Measurements from ENCODE around the gene MED7.

DNA sequence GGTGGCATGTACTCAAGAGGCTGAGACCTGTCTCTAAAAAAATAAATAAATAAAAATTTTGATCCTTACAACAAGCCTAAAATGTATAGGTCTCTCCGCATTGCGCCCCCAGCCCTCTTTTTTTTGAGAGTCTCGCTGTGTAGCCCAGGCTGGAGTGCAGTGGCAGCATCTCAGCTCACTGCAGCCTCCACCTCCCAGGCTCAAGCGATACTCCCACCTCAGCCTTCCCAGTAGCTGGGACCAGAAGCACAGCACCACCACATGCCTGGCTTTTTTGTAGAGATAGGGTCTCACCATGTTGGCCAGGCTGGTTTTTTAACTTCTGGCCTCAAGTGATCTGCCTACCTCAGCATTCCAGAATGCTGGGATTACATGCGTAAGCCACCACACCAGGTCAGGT is 25.6 kb upstream of the MED7 start:
- TF ChIP-seq, protein P1, sequence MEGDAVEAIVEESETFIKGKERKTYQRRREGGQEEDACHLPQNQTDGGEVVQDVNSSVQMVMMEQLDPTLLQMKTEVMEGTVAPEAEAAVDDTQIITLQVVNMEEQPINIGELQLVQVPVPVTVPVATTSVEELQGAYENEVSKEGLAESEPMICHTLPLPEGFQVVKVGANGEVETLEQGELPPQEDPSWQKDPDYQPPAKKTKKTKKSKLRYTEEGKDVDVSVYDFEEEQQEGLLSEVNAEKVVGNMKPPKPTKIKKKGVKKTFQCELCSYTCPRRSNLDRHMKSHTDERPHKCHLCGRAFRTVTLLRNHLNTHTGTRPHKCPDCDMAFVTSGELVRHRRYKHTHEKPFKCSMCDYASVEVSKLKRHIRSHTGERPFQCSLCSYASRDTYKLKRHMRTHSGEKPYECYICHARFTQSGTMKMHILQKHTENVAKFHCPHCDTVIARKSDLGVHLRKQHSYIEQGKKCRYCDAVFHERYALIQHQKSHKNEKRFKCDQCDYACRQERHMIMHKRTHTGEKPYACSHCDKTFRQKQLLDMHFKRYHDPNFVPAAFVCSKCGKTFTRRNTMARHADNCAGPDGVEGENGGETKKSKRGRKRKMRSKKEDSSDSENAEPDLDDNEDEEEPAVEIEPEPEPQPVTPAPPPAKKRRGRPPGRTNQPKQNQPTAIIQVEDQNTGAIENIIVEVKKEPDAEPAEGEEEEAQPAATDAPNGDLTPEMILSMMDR (IDR thresholded peaks at IDR 0.05), result no peak
- TF ChIP-seq EZH2phosphoT487 (IDR thresholded peaks at IDR 0.05), result no peak
- no peak for TF ChIP-seq EZH2 (IDR thresholded peaks at IDR 0.05)
